AG09309 (cell line): ENCODE results near the gene GPR27.

ENCODE experiments used
- DNase-seq: peaks from one replicate; pipeline ENCODE4 v3.0.0-alpha.2; 2010; ENCODE audit warnings: low read depth
- H3K4me3 ChIP-seq: 2 replicates; pipeline ENCODE4 v1.5.1; 2011; ENCODE audit warnings: mild to moderate bottlenecking, low read depth, low read length, moderate library complexity; ENCODE audit not compliant: control insufficient read depth
- CTCF ChIP-seq: IDR thresholded peaks from 2 replicates; pipeline ENCODE4 v1.5.1; 2011; ENCODE audit warnings: mild to moderate bottlenecking, low read depth, low read length, inconsistent platforms; ENCODE audit not compliant: insufficient read depth, control insufficient read depth; ENCODE audit errors: missing control alignments

GPR27 gene

DNA sequence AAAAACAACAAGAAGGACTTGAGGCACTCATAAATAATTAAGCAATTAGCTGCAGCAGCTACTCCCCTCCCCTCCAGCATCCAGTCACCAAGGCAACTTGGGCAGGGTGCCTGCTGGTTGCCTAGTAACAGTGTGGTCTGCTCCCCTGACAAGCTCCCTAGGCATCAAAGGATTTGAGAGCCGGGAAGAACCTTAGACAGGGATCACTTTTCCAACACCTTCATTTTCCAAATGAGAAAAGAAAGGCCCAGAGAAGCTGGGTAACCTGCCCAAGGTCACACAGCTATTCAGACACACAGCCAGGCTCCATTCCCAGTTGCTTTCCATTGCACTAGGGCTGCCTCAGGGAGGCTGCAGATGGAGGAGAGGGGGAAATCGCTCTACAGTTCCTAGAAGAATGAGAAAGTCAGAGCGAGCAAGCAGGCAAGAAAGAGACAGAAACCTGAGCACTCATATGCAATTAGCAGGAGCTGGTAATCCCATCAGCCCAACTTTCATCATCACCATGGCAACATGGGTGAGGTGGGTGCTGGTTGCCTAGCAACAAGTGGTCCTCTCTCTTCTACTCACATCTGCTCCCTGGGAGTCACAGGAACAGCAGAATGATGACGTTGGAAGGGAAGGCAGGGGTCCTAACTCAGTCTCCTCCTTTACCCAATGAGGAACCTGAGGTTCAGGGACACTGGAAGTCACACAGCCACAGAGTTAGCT, 24.9 kb upstream of the GPR27 start:
- H3K4me3 ChIP-seq: no peak overlapping the region
- no peak for TF ChIP-seq CTCF
- no peak for DNase-seq

GRCh38 chr3:71732637-71733036, 21.0 kb upstream of the GPR27 start:
- TF ChIP-seq CTCF: no peak
- no peak for DNase-seq
- no peak overlapping the region for H3K4me3 ChIP-seq

GRCh38 chr3:71733319-71733718, 20.3 kb upstream of the GPR27 start:
- no peak for TF ChIP-seq CTCF
- DNase-seq: no peak

GRCh38 chr3:71734881-71735280, 18.8 kb upstream of the GPR27 start:
- TF ChIP-seq CTCF: no peak
- H3K4me3 ChIP-seq: no peak overlapping the region
- no peak for DNase-seq

More at GRCh38 chr3:71733319-71733718, 20.3 kb upstream of the GPR27 start:
- H3K4me3 ChIP-seq: no peak overlapping the region

GRCh38 chr3:71742621-71743020, 11.0 kb upstream of the GPR27 start:
- H3K4me3 ChIP-seq: no peak overlapping the region
- TF ChIP-seq CTCF: no peak
- no peak for DNase-seq

GRCh38 chr3:71744738-71745137, 8.9 kb upstream of the GPR27 start:
- H3K4me3 ChIP-seq: no peak overlapping the region
- DNase-seq: no peak
- no peak for TF ChIP-seq CTCF
